Dedifferentiated amniotic fluid mesenchymal stem cell (primary cell): Measurements from ENCODE around the gene TRPV5.

Experiments used
- DNase-seq: peaks from one replicate; pipeline ENCODE4 v3.0.0-alpha.2; 2016; ENCODE audit errors: extremely low spot score

The TRPV5 gene

GRCh38 chr7:142908921-142909890, 24.3 kb downstream of the TRPV5 start:
- DNase-seq: no peak

GRCh38 chr7:142908290-142908689, 25.3 kb downstream of the TRPV5 start:
- DNase-seq: no peak

GRCh38 chr7:142906643-142907042, 26.9 kb downstream of the TRPV5 start:
- no peak for DNase-seq

GRCh38 chr7:142905759-142906158, 27.8 kb downstream of the TRPV5 start:
- no peak for DNase-seq

GRCh38 chr7:142904128-142904527, 29.4 kb downstream of the TRPV5 start:
- no peak for DNase-seq

- no peak for DNase-seq
Measured at GRCh38 chr7:142901426-142902259, 31.9 kb downstream of the TRPV5 start.

GRCh38 chr7:142899661-142900060, 33.9 kb downstream of the TRPV5 start:
- DNase-seq: no peak

- no peak for DNase-seq
Measured at GRCh38 chr7:142898377-142899170, 35.0 kb downstream of the TRPV5 start.

GRCh38 chr7:142897691-142898090, 35.9 kb downstream of the TRPV5 start:
- DNase-seq: no peak

- no peak for DNase-seq
Measured at GRCh38 chr7:142896741-142897379, 36.7 kb downstream of the TRPV5 start.

GRCh38 chr7:142896151-142896550, 37.4 kb downstream of the TRPV5 start:
- DNase-seq: no peak

GRCh38 chr7:142894985-142895593, 38.5 kb downstream of the TRPV5 start:
- no peak for DNase-seq

GRCh38 chr7:142894112-142894984, 39.2 kb downstream of the TRPV5 start:
- DNase-seq: no peak

GRCh38 chr7:142892951-142893350, 40.6 kb downstream of the TRPV5 start:
- DNase-seq: no peak

GRCh38 chr7:142891490-142892082, 42.0 kb downstream of the TRPV5 start:
- DNase-seq: no peak

- DNase-seq: no peak
Measured at GRCh38 chr7:142890874-142891485, 42.6 kb downstream of the TRPV5 start.

- no peak for DNase-seq
Measured at GRCh38 chr7:142889816-142890215, 43.7 kb downstream of the TRPV5 start.

GRCh38 chr7:142887282-142888015, 46.1 kb downstream of the TRPV5 start:
- DNase-seq: no peak
